ENCODE data around the gene RNF144B. TPM values are rescaled to one million over a fixed set of nuclear protein-coding genes. Genes with fewer than 3 reads are reported as not detected.
A peak's percentile ranks its signal among the peaks of the same experiment; 100 is the strongest.

Gene RNF144B
- polyA plus RNA-seq, 3 donors, result 25.6 to 31.0 (median 27.9) TPM

GRCh38 chr6:18495236-18495635, 108.1 kb downstream of the RNF144B start:
- peaks cover 13% of the 10 kb centered on the region for H3K4me1 Mint-ChIP-seq
- TF ChIP-seq, protein P1, sequence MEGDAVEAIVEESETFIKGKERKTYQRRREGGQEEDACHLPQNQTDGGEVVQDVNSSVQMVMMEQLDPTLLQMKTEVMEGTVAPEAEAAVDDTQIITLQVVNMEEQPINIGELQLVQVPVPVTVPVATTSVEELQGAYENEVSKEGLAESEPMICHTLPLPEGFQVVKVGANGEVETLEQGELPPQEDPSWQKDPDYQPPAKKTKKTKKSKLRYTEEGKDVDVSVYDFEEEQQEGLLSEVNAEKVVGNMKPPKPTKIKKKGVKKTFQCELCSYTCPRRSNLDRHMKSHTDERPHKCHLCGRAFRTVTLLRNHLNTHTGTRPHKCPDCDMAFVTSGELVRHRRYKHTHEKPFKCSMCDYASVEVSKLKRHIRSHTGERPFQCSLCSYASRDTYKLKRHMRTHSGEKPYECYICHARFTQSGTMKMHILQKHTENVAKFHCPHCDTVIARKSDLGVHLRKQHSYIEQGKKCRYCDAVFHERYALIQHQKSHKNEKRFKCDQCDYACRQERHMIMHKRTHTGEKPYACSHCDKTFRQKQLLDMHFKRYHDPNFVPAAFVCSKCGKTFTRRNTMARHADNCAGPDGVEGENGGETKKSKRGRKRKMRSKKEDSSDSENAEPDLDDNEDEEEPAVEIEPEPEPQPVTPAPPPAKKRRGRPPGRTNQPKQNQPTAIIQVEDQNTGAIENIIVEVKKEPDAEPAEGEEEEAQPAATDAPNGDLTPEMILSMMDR (IDR thresholded peaks at IDR 0.05), result no peak
- WGBS (ENCODE audit: insufficient coverage), result 0% methylated on average over 2 of the region's 2 CpGs
- no peak overlapping the region for H3K4me3 Mint-ChIP-seq
- no peaks in the 10 kb centered on the region for H3K27me3 ChIP-seq (ENCODE audit: control insufficient read depth in 2 of 2, insufficient read depth in 2 of 2, low read length in 2 of 2)
- H3K4me2 ChIP-seq (replicated peaks; ENCODE audit: extremely low read depth, low read length, poor library complexity, severe bottlenecking), result no peak overlapping the region
- intact Hi-C loops (cut with micrococcal nuclease), result no loop called here
- H2AFZ ChIP-seq (ENCODE audit: insufficient read depth, low read depth, low read length, poor library complexity, severe bottlenecking), result no peak overlapping the region
- no peaks in the 10 kb centered on the region for H3K79me2 ChIP-seq (ENCODE audit: insufficient read depth, low read length)
- no peak overlapping the region for H3K9ac ChIP-seq (ENCODE audit: insufficient read depth, low read length, poor library complexity, severe bottlenecking)
- H3K36me3 ChIP-seq (replicated peaks in 1 of 2; ENCODE audit: control insufficient read depth in 1 of 2, insufficient read depth in 2 of 2, low read length in 2 of 2), result no peaks in the 10 kb centered on the region
- no peak for DNase-seq
- H4K20me1 ChIP-seq (ENCODE audit: insufficient read depth, low read length), result no peaks in the 10 kb centered on the region
- no peaks in the 10 kb centered on the region for H3K4me1 ChIP-seq (ENCODE audit: control insufficient read depth in 1 of 2, insufficient read depth in 2 of 2, low read length in 2 of 2)
- no peaks in the 10 kb centered on the region for H3K36me3 Mint-ChIP-seq
- H3K27me3 Mint-ChIP-seq (ENCODE audit: low read depth in 3 of 3), result peaks cover 0 to 2% (median 0%) of the 10 kb centered on the region in 3 donors
- H3K4me3 ChIP-seq (replicated peaks in 1 of 3; ENCODE audit: low read depth in 2 of 3, low read length in 3 of 3), result no peak overlapping the region
- peaks cover 0 to 2% (median 0%) of the 10 kb centered on the region in 7 donors for H3K9me3 Mint-ChIP-seq
- no peak overlapping the region for H3K27ac ChIP-seq (ENCODE audit: low read depth in 1 of 2, low read length in 2 of 2)
- H3K9me3 ChIP-seq (replicated peaks in 1 of 2; ENCODE audit: control insufficient read depth in 1 of 2, insufficient read depth in 1 of 2, low read length in 2 of 2), result no peaks in the 10 kb centered on the region
- H3K27ac Mint-ChIP-seq, result peak overlapping the region in 1 of 7 donors; percentile 0

- Histone ChIP-seq H3K79me2 (ENCODE audit: insufficient read depth, low read length) (no peaks in the 10 kb centered on the region), H4K20me1 (ENCODE audit: insufficient read depth, low read length) (no peaks in the 10 kb centered on the region), H3K9ac (ENCODE audit: insufficient read depth, low read length, poor library complexity, severe bottlenecking) (no peak overlapping the region), H3K4me2 (replicated peaks; ENCODE audit: extremely low read depth, low read length, poor library complexity, severe bottlenecking) (no peak overlapping the region), H2AFZ (ENCODE audit: insufficient read depth, low read depth, low read length, poor library complexity, severe bottlenecking) (no peak overlapping the region), H3K4me1 (ENCODE audit: control insufficient read depth in 1 of 2, insufficient read depth in 2 of 2, low read length in 2 of 2) (peaks cover 8 to 9% of the 10 kb centered on the region in 2 donors), H3K9me3 (replicated peaks in 1 of 2; ENCODE audit: control insufficient read depth in 1 of 2, insufficient read depth in 1 of 2, low read length in 2 of 2) (no peaks in the 10 kb centered on the region), H3K27me3 (ENCODE audit: control insufficient read depth in 2 of 2, insufficient read depth in 2 of 2, low read length in 2 of 2) (no peaks in the 10 kb centered on the region), H3K36me3 (replicated peaks in 1 of 2; ENCODE audit: control insufficient read depth in 1 of 2, insufficient read depth in 2 of 2, low read length in 2 of 2) (no peaks in the 10 kb centered on the region), H3K4me3 (replicated peaks in 1 of 3; ENCODE audit: low read depth in 2 of 3, low read length in 3 of 3) (no peak overlapping the region), H3K27ac (ENCODE audit: low read depth in 1 of 2, low read length in 2 of 2) (no peak overlapping the region)
- DNase-seq, result no peak
- peaks cover 21% of the 10 kb centered on the region for H3K4me1 Mint-ChIP-seq
- H3K4me3 Mint-ChIP-seq, result no peak overlapping the region
- H3K9me3 Mint-ChIP-seq, result peaks cover 0 to 2% (median 0%) of the 10 kb centered on the region in 7 donors
- peak overlapping the region in 3 of 7 donors; percentile 10 to 43 (median 31) for H3K27ac Mint-ChIP-seq
- H3K27me3 Mint-ChIP-seq (ENCODE audit: low read depth in 3 of 3), result peaks cover 0 to 2% (median 0%) of the 10 kb centered on the region in 3 donors
- intact Hi-C loops (cut with micrococcal nuclease), result no loop called here
- 100% methylated on average over 2 of the region's 3 CpGs for WGBS (ENCODE audit: insufficient coverage)
- no peaks in the 10 kb centered on the region for H3K36me3 Mint-ChIP-seq
- TF ChIP-seq, protein P1 (IDR thresholded peaks at IDR 0.05), result no peak
Measured at GRCh38 chr6:18496462-18496861, 109.3 kb downstream of the RNF144B start.
